Tibial artery (tissue), 4 donors: ENCODE results near the gene ABCC2.

ENCODE experiments used
- DNase-seq, 2 donors: peaks; one replicate each; pipeline ENCODE4 v3.0.0-alpha.2; 2019
- H3K27ac ChIP-seq, 2 donors: fragments of 200-600 bp; sonication (generic) in 1 of 2; 1 replicate in 1 of 2; 2 replicates in 1 of 2; pipeline ENCODE4 v1.5.1; 2018 to 2019; ENCODE audit warnings: mild to moderate bottlenecking in 1 of 2
- H3K27me3 ChIP-seq, 2 donors: fragments of 200-600 bp; sonication (generic) in 1 of 2; one replicate each; pipeline versions ENCODE4 v1.5.1 to v1.6.0; 2016 to 2019
- H3K36me3 ChIP-seq, 3 donors: fragments of 200-600 bp; sonication (generic) in 2 of 3; one replicate each; pipeline ENCODE4 v1.5.1; 2016 to 2019; ENCODE audit warnings: mild to moderate bottlenecking in 2 of 3
- H3K4me1 ChIP-seq, 4 donors: fragments of 200-600 bp; sonication (generic) in 2 of 4; 1 replicate in 3 of 4; 2 replicates in 1 of 4; pipeline ENCODE4 v1.5.1; 2016 to 2019
- H3K4me3 ChIP-seq, 2 donors: fragments of 200-600 bp; sonication (generic) in 1 of 2; 1 replicate in 1 of 2; 2 replicates in 1 of 2; pipeline ENCODE4 v1.5.1; 2018 to 2019; ENCODE audit warnings: mild to moderate bottlenecking in 2 of 2
- H3K9me3 ChIP-seq, 3 donors: fragments of 200-600 bp; sonication (generic) in 1 of 3; one replicate each; pipeline ENCODE4 v1.5.1; 2016 to 2019
- intact Hi-C: fragments of 100-400 bp; cut with DNase I; formaldehyde crosslinking; loops from one replicate; pipeline ENCODE4 v1.15.0; 2023; ENCODE audit warnings: low total_unique reads
- TF ChIP-seq, protein P1 (sequence below), 2 experiments: fragments of 200-600 bp in 1 of 2; fragments of 450-650 bp in 1 of 2; IDR thresholded peaks; one replicate each; pipeline ENCODE4 v1.5.1; 2017 to 2019; ENCODE audit warnings: antibody characterized with exemption in 2 of 2, mild to moderate bottlenecking in 1 of 2, moderate library complexity in 1 of 2

The ABCC2 gene

DNA sequence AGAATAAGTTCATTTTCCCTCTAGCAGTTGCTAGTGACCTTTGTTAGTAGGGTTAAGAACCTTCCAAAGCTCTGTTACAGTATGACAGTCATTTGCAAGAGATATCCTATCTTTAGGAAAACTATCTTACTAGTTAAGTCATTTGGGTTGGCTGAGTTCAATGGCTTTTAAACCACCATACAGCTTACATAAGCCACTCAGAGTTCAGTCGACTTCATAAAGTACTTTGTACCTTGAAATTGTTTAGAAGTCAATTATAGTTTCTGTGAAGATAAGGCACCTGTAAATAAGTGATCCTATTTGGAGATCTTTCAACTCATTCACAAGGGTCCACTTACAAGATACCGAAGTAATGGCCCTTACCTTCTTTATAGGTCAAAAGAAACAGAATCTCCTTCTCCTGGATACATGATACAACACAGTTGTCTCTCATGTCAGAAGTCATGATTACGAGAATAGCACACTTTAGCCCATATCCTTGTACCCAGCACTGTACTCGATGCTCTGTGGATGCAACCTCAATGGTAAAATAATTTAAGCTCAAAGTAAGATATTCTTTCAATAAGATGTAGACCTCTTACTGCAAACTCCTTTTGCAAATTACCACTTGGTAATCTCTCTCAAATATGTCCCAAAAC lies 11.9 kb upstream of the ABCC2 start:
- H3K9me3 ChIP-seq, result no peaks in the 10 kb centered on the region
- no peaks in the 10 kb centered on the region for H3K27me3 ChIP-seq
- no peak overlapping the region for H3K27ac ChIP-seq
- no peak for DNase-seq
- H3K4me1 ChIP-seq, result no peaks in the 10 kb centered on the region
- intact Hi-C loops, result no loop called here
- TF ChIP-seq, protein P1, sequence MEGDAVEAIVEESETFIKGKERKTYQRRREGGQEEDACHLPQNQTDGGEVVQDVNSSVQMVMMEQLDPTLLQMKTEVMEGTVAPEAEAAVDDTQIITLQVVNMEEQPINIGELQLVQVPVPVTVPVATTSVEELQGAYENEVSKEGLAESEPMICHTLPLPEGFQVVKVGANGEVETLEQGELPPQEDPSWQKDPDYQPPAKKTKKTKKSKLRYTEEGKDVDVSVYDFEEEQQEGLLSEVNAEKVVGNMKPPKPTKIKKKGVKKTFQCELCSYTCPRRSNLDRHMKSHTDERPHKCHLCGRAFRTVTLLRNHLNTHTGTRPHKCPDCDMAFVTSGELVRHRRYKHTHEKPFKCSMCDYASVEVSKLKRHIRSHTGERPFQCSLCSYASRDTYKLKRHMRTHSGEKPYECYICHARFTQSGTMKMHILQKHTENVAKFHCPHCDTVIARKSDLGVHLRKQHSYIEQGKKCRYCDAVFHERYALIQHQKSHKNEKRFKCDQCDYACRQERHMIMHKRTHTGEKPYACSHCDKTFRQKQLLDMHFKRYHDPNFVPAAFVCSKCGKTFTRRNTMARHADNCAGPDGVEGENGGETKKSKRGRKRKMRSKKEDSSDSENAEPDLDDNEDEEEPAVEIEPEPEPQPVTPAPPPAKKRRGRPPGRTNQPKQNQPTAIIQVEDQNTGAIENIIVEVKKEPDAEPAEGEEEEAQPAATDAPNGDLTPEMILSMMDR (IDR thresholded peaks at IDR 0.05), result no peak
- H3K36me3 ChIP-seq, result no peaks in the 10 kb centered on the region
- H3K4me3 ChIP-seq, result no peak overlapping the region

DNA sequence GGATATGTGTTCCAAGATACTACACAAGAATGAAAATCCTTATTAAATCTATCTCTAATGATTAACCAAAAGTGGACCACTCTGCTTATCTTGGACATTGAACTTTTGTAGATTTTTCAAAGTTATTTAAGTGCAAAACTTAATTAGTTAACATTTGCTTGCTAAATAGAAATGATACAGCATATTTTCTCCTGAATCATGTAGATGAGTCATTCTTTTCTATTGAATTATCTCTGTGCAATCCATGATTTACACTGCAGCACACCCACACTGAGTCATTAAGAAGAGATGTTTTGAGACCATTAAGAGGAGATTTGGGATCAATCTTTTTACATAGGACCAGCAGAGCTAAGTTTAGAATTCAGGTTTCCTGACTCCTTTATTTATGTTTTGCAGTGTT lies 6.6 kb upstream of the ABCC2 start:
- Histone ChIP-seq H3K4me3 (no peak overlapping the region), H3K27me3 (no peaks in the 10 kb centered on the region), H3K27ac (no peak overlapping the region), H3K36me3 (no peaks in the 10 kb centered on the region), H3K9me3 (no peaks in the 10 kb centered on the region), H3K4me1 (no peaks in the 10 kb centered on the region)
- TF ChIP-seq, protein P1 (IDR thresholded peaks at IDR 0.05), result no peak
- no peak for DNase-seq
- intact Hi-C loops, result no loop called here

DNA sequence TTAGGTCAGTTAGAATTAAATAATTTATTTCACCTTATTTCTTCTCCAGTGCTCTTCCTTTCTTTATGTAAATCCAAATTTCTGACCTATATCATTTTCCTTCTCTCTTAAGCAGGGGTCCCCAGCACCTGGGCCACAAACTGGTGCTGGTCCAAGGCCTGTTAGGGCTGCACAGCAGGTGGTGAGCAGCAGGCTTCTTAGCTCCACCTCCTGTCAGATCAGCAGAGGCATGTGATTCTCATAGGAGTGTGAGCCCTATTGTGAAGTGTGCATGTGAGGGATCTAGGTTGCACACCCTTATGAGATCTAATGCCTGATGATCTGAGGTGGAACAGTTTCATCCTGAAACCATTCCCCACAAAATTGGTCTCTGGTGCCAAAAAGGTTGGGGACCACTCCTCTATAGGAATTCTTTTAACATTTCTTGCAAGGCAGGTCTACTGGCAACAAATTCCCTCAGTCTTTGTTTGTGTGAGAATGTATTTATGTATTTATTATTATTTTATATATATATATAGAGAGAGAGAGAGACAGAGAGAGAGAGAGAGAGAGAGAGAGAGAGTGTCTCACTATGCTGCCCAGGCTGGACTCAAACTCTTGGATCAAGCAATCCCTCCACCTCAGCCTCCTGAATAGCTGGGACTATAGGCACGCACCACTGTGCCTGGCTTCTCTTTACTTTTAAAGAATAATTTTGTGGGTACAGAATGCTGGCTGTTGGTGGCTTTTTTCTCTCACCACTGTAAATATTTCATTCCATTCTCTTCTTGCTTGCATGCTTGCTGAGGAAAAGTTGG lies 4.3 kb upstream of the ABCC2 start:
- DNase-seq, result no peak
- TF ChIP-seq, protein P1 (IDR thresholded peaks at IDR 0.05), result no peak
- intact Hi-C loops, result no loop called here
- H3K4me3 ChIP-seq, result no peak overlapping the region
- H3K9me3 ChIP-seq, result no peaks in the 10 kb centered on the region
- no peak overlapping the region for H3K27ac ChIP-seq
- H3K36me3 ChIP-seq, result no peaks in the 10 kb centered on the region
- H3K4me1 ChIP-seq, result no peaks in the 10 kb centered on the region
- H3K27me3 ChIP-seq, result no peaks in the 10 kb centered on the region

GRCh38 chr10:99779335-99779734 lies 3.1 kb upstream of the ABCC2 start:
- intact Hi-C loops, result no loop called here
- H3K4me3 ChIP-seq, result no peak overlapping the region
- no peak for DNase-seq
- H3K4me1 ChIP-seq, result peaks cover 0 to 5% (median 2%) of the 10 kb centered on the region in 4 donors
- H3K27ac ChIP-seq, result no peak overlapping the region
- H3K36me3 ChIP-seq, result no peaks in the 10 kb centered on the region
- no peaks in the 10 kb centered on the region for H3K27me3 ChIP-seq
- TF ChIP-seq, protein P1 (IDR thresholded peaks at IDR 0.05), result no peak
- no peaks in the 10 kb centered on the region for H3K9me3 ChIP-seq

- no peak for DNase-seq
- peaks cover 0 to 9% (median 3%) of the 10 kb centered on the region in 4 donors for H3K4me1 ChIP-seq
- no peaks in the 10 kb centered on the region for H3K9me3 ChIP-seq
- TF ChIP-seq, protein P1 (IDR thresholded peaks at IDR 0.05), result no peak
- H3K27me3 ChIP-seq, result no peaks in the 10 kb centered on the region
- intact Hi-C loops, result no loop called here
- no peak overlapping the region for H3K27ac ChIP-seq
- no peaks in the 10 kb centered on the region for H3K36me3 ChIP-seq
- H3K4me3 ChIP-seq, result no peak overlapping the region
Observed at GRCh38 chr10:99781734-99782429, 558 bp upstream of the ABCC2 start.
